MV-4-11 (cell line): ENCODE data around the gene C1QTNF8.

Experiments used
- DNase-seq: peaks from one replicate; lab custom pipeline; 2025; lab: John Stamatoyannopoulos, UW

Gene C1QTNF8

GRCh38 chr16:1045310-1045992 lies 50.6 kb downstream of the C1QTNF8 start:
- DNase-seq, result no peak

- DNase-seq, result no peak
Measured at GRCh38 chr16:1044460-1045309, 51.4 kb downstream of the C1QTNF8 start.

GRCh38 chr16:1043881-1044451 lies 52.1 kb downstream of the C1QTNF8 start:
- DNase-seq, result no peak

GRCh38 chr16:1042866-1043265 lies 53.2 kb downstream of the C1QTNF8 start:
- no peak for DNase-seq

- no peak for DNase-seq
Measured at GRCh38 chr16:1042049-1042744, 53.8 kb downstream of the C1QTNF8 start.

- DNase-seq, result no peak
Measured at GRCh38 chr16:1040346-1040745, 55.7 kb downstream of the C1QTNF8 start.

- DNase-seq, result no peak
Measured at GRCh38 chr16:1039762-1040161, 56.3 kb downstream of the C1QTNF8 start.

- DNase-seq, result no peak
Measured at GRCh38 chr16:1038932-1039331, 57.1 kb downstream of the C1QTNF8 start.
